HL-60 (cell line): ENCODE results near the gene KCND2.

Source experiments
- CTCF ChIP-seq: IDR thresholded peaks from one replicate; pipeline ENCODE4 v1.5.1; 2011; ENCODE audit warnings: low read length, control low read depth, inconsistent platforms; ENCODE audit not compliant: insufficient read depth
- GABPA ChIP-seq: IDR thresholded peaks from 2 replicates; pipeline ENCODE4 v1.6.1; 2012; ENCODE audit warnings: low read depth
- POLR2AphosphoS5 ChIP-seq: IDR thresholded peaks from 2 replicates; pipeline ENCODE4 v1.6.1; 2012; ENCODE audit warnings: low read depth
- REST ChIP-seq: IDR thresholded peaks from 2 replicates; pipeline ENCODE4 v1.6.1; 2012; ENCODE audit warnings: low read depth; ENCODE audit not compliant: insufficient replicate concordance

- TF ChIP-seq POLR2AphosphoS5 (no peak), CTCF (no peak), GABPA (no peak), REST (no peak)
Measured at GRCh38 chr7:120675076-120675475, 402.1 kb downstream of the KCND2 start.
